ENCODE results near the gene FAM20C. TPM values are rescaled to one million over a fixed set of nuclear protein-coding genes. Genes with fewer than 3 reads are reported as not detected.
"Not testable (repeated sequence)": the region's sequence is repeated elsewhere in the genome, so short reads cannot be mapped to it uniquely, and the experiment has no call there.

Gene FAM20C
- total and polyA plus RNA-seq, 4 donors = 17.1 to 58.8 (median 40.8) TPM

- Histone ChIP-seq H3K9me3 (ENCODE audit: control insufficient read depth, insufficient read depth, low read length) (no peaks in the 10 kb centered on the region), H3K36me3 (ENCODE audit: control insufficient read depth, insufficient read depth, low read length) (no peaks in the 10 kb centered on the region), H3K4me3 (ENCODE audit: low read depth, low read length) (no peak overlapping the region), H3K4me1 (ENCODE audit: control insufficient read depth, insufficient read depth, low read length) (peaks cover 18% of the 10 kb centered on the region), H3K27ac (ENCODE audit: low read depth, low read length) (no peak overlapping the region), H3K27me3 (ENCODE audit: control insufficient read depth, insufficient read depth, low read length) (peaks cover 54% of the 10 kb centered on the region)
- 53% methylated on average over 4 of the region's 7 CpGs for WGBS (ENCODE audit: insufficient coverage)
- peak in 3 of 6 donors; percentile 15 to 87 (median 25) for DNase-seq (ENCODE audit: low read depth in 4 of 6, low spot score in 6 of 6)
Observed at GRCh38 chr7:292226-292625, 99.9 kb downstream of the FAM20C start.

- H3K9me3 ChIP-seq (ENCODE audit: control insufficient read depth, insufficient read depth, low read length) = no peaks in the 10 kb centered on the region
- 91% methylated on average over 15 of the region's 15 CpGs for WGBS (ENCODE audit: insufficient coverage)
- no peaks in the 10 kb centered on the region for H3K36me3 ChIP-seq (ENCODE audit: control insufficient read depth, insufficient read depth, low read length)
- H3K4me3 ChIP-seq (ENCODE audit: low read depth, low read length) = no peak overlapping the region
- H3K27me3 ChIP-seq (ENCODE audit: control insufficient read depth, insufficient read depth, low read length) = peaks cover 54% of the 10 kb centered on the region
- H3K27ac ChIP-seq (ENCODE audit: low read depth, low read length) = no peak overlapping the region
- no peak for DNase-seq (ENCODE audit: low read depth in 4 of 6, low spot score in 6 of 6)
- H3K4me1 ChIP-seq (ENCODE audit: control insufficient read depth, insufficient read depth, low read length) = peaks cover 18% of the 10 kb centered on the region
Observed at GRCh38 chr7:292826-293225, 100.5 kb downstream of the FAM20C start.

GRCh38 chr7:293681-294439 lies 101.5 kb downstream of the FAM20C start:
- WGBS (ENCODE audit: insufficient coverage) = 68% methylated on average over 23 of the region's 23 CpGs
- DNase-seq (ENCODE audit: low read depth in 4 of 6, low spot score in 6 of 6) = no peak
- no peak overlapping the region for H3K4me3 ChIP-seq (ENCODE audit: low read depth, low read length)
- peaks cover 49% of the 10 kb centered on the region for H3K27me3 ChIP-seq (ENCODE audit: control insufficient read depth, insufficient read depth, low read length)
- no peaks in the 10 kb centered on the region for H3K9me3 ChIP-seq (ENCODE audit: control insufficient read depth, insufficient read depth, low read length)
- H3K4me1 ChIP-seq (ENCODE audit: control insufficient read depth, insufficient read depth, low read length) = peaks cover 18% of the 10 kb centered on the region
- H3K36me3 ChIP-seq (ENCODE audit: control insufficient read depth, insufficient read depth, low read length) = no peaks in the 10 kb centered on the region
- no peak overlapping the region for H3K27ac ChIP-seq (ENCODE audit: low read depth, low read length)

GRCh38 chr7:294440-295154 lies 102.2 kb downstream of the FAM20C start:
- no peak overlapping the region for H3K4me3 ChIP-seq (ENCODE audit: low read depth, low read length)
- peaks cover 13% of the 10 kb centered on the region for H3K4me1 ChIP-seq (ENCODE audit: control insufficient read depth, insufficient read depth, low read length)
- H3K27ac ChIP-seq (ENCODE audit: low read depth, low read length) = no peak overlapping the region
- no peak for DNase-seq (ENCODE audit: low read depth in 4 of 6, low spot score in 6 of 6)
- H3K9me3 ChIP-seq (ENCODE audit: control insufficient read depth, insufficient read depth, low read length) = no peaks in the 10 kb centered on the region
- 90% methylated on average over 24 of the region's 25 CpGs for WGBS (ENCODE audit: insufficient coverage)
- H3K27me3 ChIP-seq (ENCODE audit: control insufficient read depth, insufficient read depth, low read length) = peaks cover 42% of the 10 kb centered on the region
- no peaks in the 10 kb centered on the region for H3K36me3 ChIP-seq (ENCODE audit: control insufficient read depth, insufficient read depth, low read length)

GRCh38 chr7:295155-296154 lies 103.1 kb downstream of the FAM20C start:
- Histone ChIP-seq H3K27me3 (ENCODE audit: control insufficient read depth, insufficient read depth, low read length) (peaks cover 33% of the 10 kb centered on the region), H3K27ac (ENCODE audit: low read depth, low read length) (no peak overlapping the region), H3K4me1 (ENCODE audit: control insufficient read depth, insufficient read depth, low read length) (peaks cover 5% of the 10 kb centered on the region), H3K4me3 (ENCODE audit: low read depth, low read length) (no peak overlapping the region), H3K36me3 (ENCODE audit: control insufficient read depth, insufficient read depth, low read length) (no peaks in the 10 kb centered on the region), H3K9me3 (ENCODE audit: control insufficient read depth, insufficient read depth, low read length) (no peaks in the 10 kb centered on the region)
- no peak for DNase-seq (ENCODE audit: low read depth in 4 of 6, low spot score in 6 of 6)
- 79% methylated on average over 25 of the region's 27 CpGs for WGBS (ENCODE audit: insufficient coverage)

DNA sequence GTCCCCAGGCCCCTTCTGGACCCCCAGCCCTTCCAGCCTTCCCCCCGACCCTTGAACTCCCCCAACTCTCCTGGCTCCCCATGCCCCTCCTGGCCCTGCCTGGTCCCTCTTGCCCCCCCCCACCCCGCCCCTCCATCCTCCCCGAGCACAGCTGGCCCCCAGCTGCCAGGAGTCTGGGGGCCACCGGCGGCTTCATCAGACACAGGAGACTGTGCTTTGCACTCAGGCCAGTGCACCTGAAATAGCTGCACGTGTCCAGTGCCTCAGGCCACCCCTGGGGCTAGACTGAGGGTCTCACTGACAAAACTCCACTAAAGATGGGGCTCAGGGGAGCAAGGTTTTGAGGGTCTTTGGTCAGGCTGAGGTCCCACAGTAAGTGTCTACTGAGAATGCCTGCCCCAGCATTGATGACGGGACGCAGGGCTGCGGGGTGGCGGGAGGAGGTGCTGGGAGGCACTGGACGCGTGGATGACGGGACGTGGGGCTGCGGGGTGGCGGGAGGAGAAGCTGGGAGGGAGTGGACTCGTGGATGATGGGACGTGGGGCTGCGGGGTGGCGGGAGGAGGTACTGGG lies 104.1 kb downstream of the FAM20C start:
- Histone ChIP-seq H3K9me3 (ENCODE audit: control insufficient read depth, insufficient read depth, low read length) (no peaks in the 10 kb centered on the region), H3K36me3 (ENCODE audit: control insufficient read depth, insufficient read depth, low read length) (no peaks in the 10 kb centered on the region), H3K4me1 (ENCODE audit: control insufficient read depth, insufficient read depth, low read length) (peaks cover 3% of the 10 kb centered on the region), H3K27me3 (ENCODE audit: control insufficient read depth, insufficient read depth, low read length) (peaks cover 28% of the 10 kb centered on the region), H3K4me3 (ENCODE audit: low read depth, low read length) (no peak overlapping the region), H3K27ac (ENCODE audit: low read depth, low read length) (no peak overlapping the region)
- 92% methylated on average over 17 of the region's 20 CpGs for WGBS (ENCODE audit: insufficient coverage)
- no peak for DNase-seq (ENCODE audit: low read depth in 4 of 6, low spot score in 6 of 6)

GRCh38 chr7:297141-297540 lies 104.8 kb downstream of the FAM20C start:
- not testable (repeated sequence) for H3K27ac ChIP-seq (ENCODE audit: low read depth, low read length); H3K4me3 ChIP-seq (ENCODE audit: low read depth, low read length); DNase-seq (ENCODE audit: low read depth in 4 of 6, low spot score in 6 of 6); H3K36me3 ChIP-seq (ENCODE audit: control insufficient read depth, insufficient read depth, low read length); H3K9me3 ChIP-seq (ENCODE audit: control insufficient read depth, insufficient read depth, low read length); H3K4me1 ChIP-seq (ENCODE audit: control insufficient read depth, insufficient read depth, low read length)
- WGBS (ENCODE audit: insufficient coverage) = 90% methylated on average over 24 of the region's 24 CpGs
- H3K27me3 ChIP-seq (ENCODE audit: control insufficient read depth, insufficient read depth, low read length) = peaks cover 21% of the 10 kb centered on the region

DNA sequence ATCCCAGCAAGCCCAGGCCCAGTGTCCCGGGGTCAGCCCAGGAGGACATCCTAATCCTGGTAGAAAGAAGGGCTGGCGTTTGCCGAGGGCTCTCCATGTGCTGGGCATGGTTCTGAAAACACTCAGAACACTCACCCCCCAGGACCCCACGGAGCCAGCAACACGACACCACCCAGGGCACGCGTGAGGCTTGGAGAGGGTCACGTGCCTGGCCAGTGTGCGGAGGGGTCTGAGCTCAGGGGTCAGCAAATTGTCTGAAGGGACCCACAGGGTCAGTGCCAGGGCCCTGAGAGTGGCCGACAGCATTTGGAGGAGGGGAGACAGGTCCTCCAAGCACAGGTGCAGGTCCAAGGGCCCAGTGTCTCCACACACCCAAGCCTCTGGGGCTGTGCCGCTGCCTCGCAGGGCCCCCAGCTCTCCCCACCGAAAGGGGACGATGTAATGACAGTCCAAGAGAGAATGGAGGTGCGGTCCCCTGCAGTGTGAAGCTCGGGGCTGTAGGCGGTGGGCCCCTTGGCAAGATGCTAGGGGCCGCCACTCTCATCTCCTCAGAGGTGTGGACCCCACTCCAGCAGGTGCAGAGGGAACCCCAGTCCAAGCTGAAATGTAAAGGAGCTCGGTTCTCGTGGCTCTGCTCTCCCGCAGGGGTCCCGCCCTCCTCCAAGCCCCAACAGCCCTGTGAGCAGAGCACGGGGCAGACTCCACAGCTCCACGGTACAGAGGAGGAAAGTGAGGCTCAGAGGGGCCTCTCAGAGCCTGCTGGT lies 105.4 kb downstream of the FAM20C start:
- Histone ChIP-seq H3K4me3 (ENCODE audit: low read depth, low read length) (no peak overlapping the region), H3K4me1 (ENCODE audit: control insufficient read depth, insufficient read depth, low read length) (peaks cover under 1% of the 10 kb centered on the region), H3K27me3 (ENCODE audit: control insufficient read depth, insufficient read depth, low read length) (peaks cover 15% of the 10 kb centered on the region), H3K9me3 (ENCODE audit: control insufficient read depth, insufficient read depth, low read length) (no peaks in the 10 kb centered on the region), H3K27ac (ENCODE audit: low read depth, low read length) (no peak overlapping the region), H3K36me3 (ENCODE audit: control insufficient read depth, insufficient read depth, low read length) (no peaks in the 10 kb centered on the region)
- DNase-seq (ENCODE audit: low read depth in 4 of 6, low spot score in 6 of 6) = no peak
- WGBS (ENCODE audit: insufficient coverage) = 81% methylated on average over 17 of the region's 24 CpGs
